ENCODE results near the gene WT1.

GRCh38 chr11:32464078-32464477, 28.7 kb upstream of the WT1 start:
- no peak for TF ChIP-seq CTCF (IDR thresholded peaks at IDR 0.05; ENCODE audit: low read depth, low read length)
- TF ChIP-seq EZH2phosphoT487 (IDR thresholded peaks at IDR 0.05; ENCODE audit: low read depth): no peak

All from OCI-LY3 (cell line).